GM12872 (cell line): ENCODE results near the gene MEGF11.
A peak's percentile ranks its signal among the peaks of the same experiment; 100 is the strongest.

Experiments used
- TF ChIP-seq, protein P1 (sequence below): IDR thresholded peaks from 3 replicates; pipeline ENCODE4 v1.5.1; 2011; ENCODE audit warnings: low read depth, mild to moderate bottlenecking, low read length, moderate library complexity; ENCODE audit not compliant: insufficient read depth

Gene MEGF11

GRCh38 chr15:66170716-66171115, 82.8 kb downstream of the MEGF11 start:
- TF ChIP-seq, protein P1, sequence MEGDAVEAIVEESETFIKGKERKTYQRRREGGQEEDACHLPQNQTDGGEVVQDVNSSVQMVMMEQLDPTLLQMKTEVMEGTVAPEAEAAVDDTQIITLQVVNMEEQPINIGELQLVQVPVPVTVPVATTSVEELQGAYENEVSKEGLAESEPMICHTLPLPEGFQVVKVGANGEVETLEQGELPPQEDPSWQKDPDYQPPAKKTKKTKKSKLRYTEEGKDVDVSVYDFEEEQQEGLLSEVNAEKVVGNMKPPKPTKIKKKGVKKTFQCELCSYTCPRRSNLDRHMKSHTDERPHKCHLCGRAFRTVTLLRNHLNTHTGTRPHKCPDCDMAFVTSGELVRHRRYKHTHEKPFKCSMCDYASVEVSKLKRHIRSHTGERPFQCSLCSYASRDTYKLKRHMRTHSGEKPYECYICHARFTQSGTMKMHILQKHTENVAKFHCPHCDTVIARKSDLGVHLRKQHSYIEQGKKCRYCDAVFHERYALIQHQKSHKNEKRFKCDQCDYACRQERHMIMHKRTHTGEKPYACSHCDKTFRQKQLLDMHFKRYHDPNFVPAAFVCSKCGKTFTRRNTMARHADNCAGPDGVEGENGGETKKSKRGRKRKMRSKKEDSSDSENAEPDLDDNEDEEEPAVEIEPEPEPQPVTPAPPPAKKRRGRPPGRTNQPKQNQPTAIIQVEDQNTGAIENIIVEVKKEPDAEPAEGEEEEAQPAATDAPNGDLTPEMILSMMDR = no peak

- TF ChIP-seq, protein P1 = no peak
Observed at GRCh38 chr15:66170042-66170441, 83.5 kb downstream of the MEGF11 start.

- TF ChIP-seq, protein P1 = no peak
Observed at GRCh38 chr15:66169625-66170024, 83.9 kb downstream of the MEGF11 start.

- TF ChIP-seq, protein P1 = no peak
Observed at GRCh38 chr15:66169023-66169422, 84.5 kb downstream of the MEGF11 start.

GRCh38 chr15:66167854-66168253, 85.7 kb downstream of the MEGF11 start:
- TF ChIP-seq, protein P1 = 0 out of 3 replicates have a peak, but pooled peaks have one; percentile 13

DNA sequence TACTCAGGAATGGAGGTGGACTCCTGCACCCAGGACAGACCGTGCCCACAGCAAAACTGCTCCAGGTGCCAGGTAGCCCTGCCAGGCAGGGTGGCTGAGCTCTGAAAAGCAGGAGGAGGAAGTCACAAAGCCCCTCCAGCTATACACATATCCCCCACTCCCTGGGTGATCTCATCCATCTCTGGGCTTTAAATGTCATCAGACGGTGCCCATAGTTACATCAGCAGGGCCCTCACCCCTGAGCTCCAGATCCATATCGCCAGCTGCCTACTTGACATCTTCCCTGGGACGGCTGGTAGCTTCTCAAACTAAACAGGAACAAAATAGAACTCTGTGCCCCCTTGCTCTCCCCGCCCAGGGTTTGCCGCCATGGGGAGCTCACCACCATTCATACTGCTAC, 87.7 kb downstream of the MEGF11 start:
- TF ChIP-seq, protein P1 = no peak

DNA sequence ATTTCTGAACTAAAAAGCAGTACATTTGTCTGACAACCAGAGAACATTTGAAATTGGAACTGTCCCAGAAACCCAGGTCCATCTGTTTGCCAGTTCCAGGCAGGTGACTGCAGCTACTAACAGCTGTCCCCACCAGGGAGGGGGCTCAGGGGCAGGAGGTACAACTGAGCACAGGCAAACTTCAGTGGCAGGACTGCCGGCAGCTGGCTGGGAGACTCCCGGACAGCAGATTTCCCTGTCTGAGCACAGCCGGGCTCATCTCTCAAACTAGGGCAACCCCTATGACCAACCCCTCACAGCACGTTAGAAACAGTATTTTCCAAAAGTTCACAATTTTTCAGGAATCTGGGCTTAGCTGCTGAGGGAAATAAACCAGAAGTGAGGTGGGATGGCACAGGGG, 88.8 kb downstream of the MEGF11 start:
- TF ChIP-seq, protein P1 = no peak

- TF ChIP-seq, protein P1 = no peak
Observed at GRCh38 chr15:66163553-66163952, 90.0 kb downstream of the MEGF11 start.
